ENCODE results near the gene CNMD.

The CNMD gene

DNA sequence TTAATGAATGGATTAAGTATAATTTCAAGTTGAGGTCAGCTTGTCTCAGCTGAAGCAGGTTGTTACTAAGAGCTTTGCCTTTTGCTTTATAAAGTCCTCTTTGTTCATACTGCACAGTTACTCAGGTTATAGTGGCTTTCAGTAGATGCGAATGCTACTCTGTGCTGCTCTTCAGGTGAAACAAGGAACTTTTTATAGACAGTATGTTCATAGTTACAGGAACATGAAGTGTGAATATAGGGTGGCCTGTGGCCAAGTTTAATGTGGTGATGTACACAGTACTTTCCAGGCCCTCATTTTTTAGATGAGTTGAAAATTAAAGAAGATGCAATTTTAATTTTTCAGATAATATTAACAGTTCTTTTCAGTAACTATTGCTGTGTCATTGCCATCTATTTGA, 66.2 kb downstream of the CNMD start:
- no peak for FAIRE-seq

GRCh38 chr13:52670726-52671125, 68.9 kb downstream of the CNMD start:
- FAIRE-seq, result peak; percentile 11

DNA sequence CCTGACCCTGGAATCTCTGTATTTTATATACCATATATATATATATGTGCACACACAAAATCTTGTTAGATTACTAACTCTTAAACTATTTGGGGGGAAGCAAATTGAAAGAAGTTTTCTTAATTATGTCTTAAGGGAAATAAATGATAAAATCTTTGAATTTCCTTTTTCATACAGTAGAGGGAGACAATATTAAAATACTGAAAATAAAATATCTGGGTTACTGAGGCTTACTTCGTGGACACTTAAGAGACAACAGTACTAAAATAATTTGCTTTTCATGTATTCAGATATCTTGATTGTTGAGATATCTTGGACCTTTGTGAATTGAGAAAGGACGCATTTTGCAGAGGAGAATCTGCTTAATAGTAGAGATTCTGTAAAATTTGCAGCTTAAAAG, 69.9 kb downstream of the CNMD start:
- FAIRE-seq, result peak; percentile 70

- FAIRE-seq, result peak; percentile 95
These were observed 74.3 kb downstream of the CNMD start for GRCh38 chr13:52665325-52665724.

- FAIRE-seq, result peak; percentile 13
These were observed 75.3 kb downstream of the CNMD start for GRCh38 chr13:52664272-52664671.

- no peak for FAIRE-seq
These were observed 80.3 kb downstream of the CNMD start for GRCh38 chr13:52659340-52659739.

All from G401.6 (cell line).